GM18511 (cell line): Measurements from ENCODE around the gene THRSP.
"Not testable (repeated sequence)": the region's sequence is repeated elsewhere in the genome, so short reads cannot be mapped to it uniquely, and the experiment has no call there.

Experiments used
- ATAC-seq: cut with Tn5 transposase; IDR thresholded peaks from one replicate; pipeline ENCODE4 v1.9.1; 2021; ENCODE audit warnings: mild to moderate bottlenecking, moderate library complexity; ENCODE audit not compliant: unreplicated experiment

The THRSP gene

GRCh38 chr11:78038697-78039313 is 24.9 kb upstream of the THRSP start:
- no peak for ATAC-seq

GRCh38 chr11:78039391-78039918 is 24.2 kb upstream of the THRSP start:
- ATAC-seq = peak; percentile 22

GRCh38 chr11:78039919-78040671 is 23.6 kb upstream of the THRSP start:
- ATAC-seq = peak; percentile 74

GRCh38 chr11:78040691-78041379 is 22.8 kb upstream of the THRSP start:
- ATAC-seq = no peak

- not testable (repeated sequence) for ATAC-seq
Measured at GRCh38 chr11:78041380-78041719, 22.3 kb upstream of the THRSP start.

GRCh38 chr11:78041843-78042440 is 21.7 kb upstream of the THRSP start:
- ATAC-seq = no peak

GRCh38 chr11:78044706-78045105 is 19.0 kb upstream of the THRSP start:
- no peak for ATAC-seq

GRCh38 chr11:78045851-78046485 is 17.7 kb upstream of the THRSP start:
- no peak for ATAC-seq

GRCh38 chr11:78046486-78046854 is 17.2 kb upstream of the THRSP start:
- ATAC-seq = no peak

- no peak for ATAC-seq
Measured at GRCh38 chr11:78048561-78048960, 15.1 kb upstream of the THRSP start.

GRCh38 chr11:78049348-78049747 is 14.3 kb upstream of the THRSP start:
- no peak for ATAC-seq

- ATAC-seq = no peak
Measured at GRCh38 chr11:78050964-78051831, 12.5 kb upstream of the THRSP start.

- ATAC-seq = no peak
Measured at GRCh38 chr11:78054971-78055370, 8.7 kb upstream of the THRSP start.

GRCh38 chr11:78056093-78056492 is 7.6 kb upstream of the THRSP start:
- ATAC-seq = no peak

GRCh38 chr11:78057462-78058055 is 6.1 kb upstream of the THRSP start:
- ATAC-seq = no peak

GRCh38 chr11:78059749-78060328 is 3.8 kb upstream of the THRSP start:
- not testable (repeated sequence) for ATAC-seq

- ATAC-seq = no peak
Measured at GRCh38 chr11:78060533-78060932, 3.1 kb upstream of the THRSP start.

GRCh38 chr11:78061088-78061920 is 2.4 kb upstream of the THRSP start:
- no peak for ATAC-seq
